HG02970 (cell line): ENCODE measurements around the gene CCR5AS.
"Not testable (repeated sequence)": the region's sequence is repeated elsewhere in the genome, so short reads cannot be mapped to it uniquely, and the experiment has no call there.

Experiments
- ATAC-seq: cut with Tn5 transposase; IDR thresholded peaks from one replicate; pipeline ENCODE4 v1.9.1; 2021; ENCODE audit warnings: mild to moderate bottlenecking, moderate library complexity, moderate number of reproducible peaks; ENCODE audit not compliant: unreplicated experiment, low FRiP score

Gene CCR5AS

GRCh38 chr3:46359733-46360493 lies 47.0 kb downstream of the CCR5AS start:
- ATAC-seq, result no peak

- ATAC-seq, result no peak
These were observed 48.4 kb downstream of the CCR5AS start for GRCh38 chr3:46358466-46358865.

- ATAC-seq, result no peak
These were observed 50.0 kb downstream of the CCR5AS start for GRCh38 chr3:46356909-46357308.

GRCh38 chr3:46356276-46356675 lies 50.6 kb downstream of the CCR5AS start:
- ATAC-seq, result no peak

- ATAC-seq, result no peak
These were observed 51.9 kb downstream of the CCR5AS start for GRCh38 chr3:46354984-46355383.

GRCh38 chr3:46354478-46354877 lies 52.4 kb downstream of the CCR5AS start:
- no peak for ATAC-seq

DNA sequence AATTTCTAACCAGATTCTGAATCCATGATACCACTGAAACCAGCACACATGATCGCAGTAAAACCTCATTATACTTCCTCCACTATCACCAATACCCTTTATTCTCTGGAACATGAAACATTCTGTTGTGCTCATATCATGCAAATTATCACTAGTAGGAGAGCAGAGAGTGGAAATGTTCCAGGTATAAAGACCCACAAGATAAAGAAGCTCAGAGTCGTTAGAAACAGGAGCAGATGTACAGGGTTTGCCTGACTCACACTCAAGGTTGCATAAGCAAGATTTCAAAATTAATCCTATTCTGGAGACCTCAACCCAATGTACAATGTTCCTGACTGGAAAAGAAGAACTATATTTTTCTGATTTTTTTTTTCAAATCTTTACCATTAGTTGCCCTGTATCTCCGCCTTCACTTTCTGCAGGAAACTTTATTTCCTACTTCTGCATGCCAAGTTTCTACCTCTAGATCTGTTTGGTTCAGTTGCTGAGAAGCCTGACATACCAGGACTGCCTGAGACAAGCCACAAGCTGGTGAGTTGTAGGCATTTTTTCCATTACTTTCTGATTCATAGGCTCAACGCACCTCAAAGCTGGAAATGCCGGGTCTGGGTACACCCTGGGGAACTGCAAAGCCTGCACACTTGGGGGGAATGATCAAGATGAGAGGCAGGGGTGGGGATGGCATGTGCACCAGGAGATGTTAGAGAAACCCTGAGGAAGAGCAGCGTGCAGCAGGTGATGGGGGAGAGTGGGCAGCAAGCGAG lies 53.0 kb downstream of the CCR5AS start, which contains the start of gene CCR2:
Gene CCR2 (plus strand): TSS at position 465 of the 764 bp plus-strand sequence. CDS start 3,417 bp downstream, outside the sequence.
- no peak for ATAC-seq

DNA sequence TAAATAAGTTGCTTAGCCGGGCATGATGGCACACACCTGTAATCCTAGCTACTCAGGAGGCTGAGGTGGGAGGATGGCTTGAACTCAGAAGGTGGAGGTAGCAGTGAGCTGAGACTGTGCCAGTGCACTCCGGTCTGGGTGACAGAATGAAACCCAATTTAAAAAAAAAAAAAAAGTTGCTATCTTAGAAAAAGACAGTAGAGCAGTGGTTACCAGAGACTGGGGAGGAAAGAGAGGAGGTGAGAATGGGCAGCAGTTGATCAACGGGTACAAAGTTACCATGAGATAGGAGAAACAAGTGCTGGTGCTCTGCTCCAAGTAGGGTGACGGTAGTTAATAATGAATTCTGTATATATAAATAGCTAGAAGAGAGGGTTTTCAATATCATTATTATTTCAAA lies 53.8 kb downstream of the CCR5AS start:
- no peak for ATAC-seq

DNA sequence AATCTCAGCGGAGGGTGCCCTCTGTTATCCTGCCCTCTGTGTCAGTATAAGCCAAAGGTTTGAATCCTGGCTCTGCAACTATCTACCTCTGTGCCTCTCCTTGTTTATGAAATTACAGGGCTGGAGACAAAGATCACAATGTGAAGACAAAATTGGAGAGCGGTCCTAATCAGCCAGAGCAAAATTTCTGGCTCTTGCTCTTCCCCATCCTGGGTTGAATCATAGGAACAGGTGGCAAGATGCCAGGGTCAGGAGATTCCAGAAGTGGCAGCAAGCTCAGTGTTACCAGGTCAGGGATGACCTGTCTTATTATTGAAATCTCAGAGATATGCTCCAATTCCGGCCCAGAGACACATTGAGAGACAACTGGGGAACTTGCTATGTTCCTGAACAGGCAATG lies 55.2 kb downstream of the CCR5AS start:
- no peak for ATAC-seq

DNA sequence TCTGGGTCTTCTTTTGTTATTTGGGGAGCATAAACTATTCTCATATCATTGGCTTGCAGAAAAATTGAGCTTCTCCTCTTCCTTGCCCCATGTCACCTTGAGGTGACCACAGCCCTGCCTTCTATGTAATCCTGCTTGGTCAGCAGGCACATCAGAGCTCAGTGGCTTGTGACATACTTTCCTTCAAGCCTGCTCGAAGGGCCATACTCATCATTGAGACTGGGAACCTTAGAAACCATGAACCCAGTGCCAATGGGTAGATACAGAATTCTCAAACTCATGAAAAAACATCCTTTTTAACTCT lies 56.7 kb downstream of the CCR5AS start:
- ATAC-seq, result no peak

DNA sequence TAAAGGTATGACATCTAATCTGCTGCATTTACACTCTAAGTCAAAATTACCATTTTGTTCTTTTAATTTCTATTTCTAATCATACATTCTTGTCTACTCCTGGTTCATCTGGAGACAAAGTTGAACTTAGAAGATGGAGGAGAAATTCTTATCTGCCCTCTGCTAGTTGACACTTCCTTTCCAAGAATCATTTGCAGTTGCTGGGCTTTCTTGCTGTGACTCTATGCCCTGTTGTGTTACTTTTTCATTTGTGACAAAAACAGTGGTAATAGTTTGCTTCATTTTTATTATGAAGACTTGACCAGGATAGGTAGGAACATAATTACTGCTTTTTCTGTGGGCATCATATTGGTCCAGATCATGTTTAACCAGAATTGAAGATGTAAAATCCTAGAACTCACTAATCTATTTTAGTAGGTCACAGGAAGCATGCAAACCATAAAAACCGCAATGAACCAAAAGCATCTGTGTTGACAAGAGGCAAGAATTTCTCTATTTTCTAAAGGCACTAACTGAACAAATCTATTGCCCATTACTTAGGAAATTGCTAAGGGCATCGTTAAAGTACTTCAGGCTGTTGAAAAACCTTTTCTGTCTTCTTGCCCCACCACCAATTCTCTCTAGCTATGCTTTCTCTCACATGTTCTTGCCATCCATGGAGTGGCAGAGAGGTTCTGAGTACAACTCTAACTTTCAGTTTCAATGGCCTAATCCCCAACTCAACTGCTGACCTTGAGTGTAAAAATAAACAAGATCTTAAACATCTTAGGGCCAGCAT lies 57.2 kb downstream of the CCR5AS start:
- ATAC-seq, result no peak

- no peak for ATAC-seq
These were observed 57.9 kb downstream of the CCR5AS start for GRCh38 chr3:46348823-46349482.

GRCh38 chr3:46344476-46344875 lies 62.4 kb downstream of the CCR5AS start:
- ATAC-seq, result no peak

GRCh38 chr3:46338840-46339239 lies 68.0 kb downstream of the CCR5AS start:
- ATAC-seq, result no peak

DNA sequence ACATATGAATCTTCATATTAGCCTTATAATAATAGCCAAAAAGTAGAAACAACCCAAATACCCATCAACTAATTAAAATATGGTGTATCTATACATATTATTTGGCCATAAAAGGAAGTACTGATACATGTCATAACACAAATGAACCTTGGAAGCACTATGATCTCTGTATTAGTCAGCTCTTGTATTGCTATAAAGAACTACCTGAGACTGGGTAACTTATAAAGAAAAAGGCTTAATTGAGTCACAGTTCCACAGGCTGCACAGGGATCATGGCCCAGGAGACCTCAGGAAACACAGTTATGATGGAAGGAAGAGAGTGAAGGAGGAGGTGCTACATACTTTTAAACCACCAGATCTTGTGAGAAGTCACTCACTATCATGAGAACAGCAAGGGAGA lies 69.0 kb downstream of the CCR5AS start:
- no peak for ATAC-seq

DNA sequence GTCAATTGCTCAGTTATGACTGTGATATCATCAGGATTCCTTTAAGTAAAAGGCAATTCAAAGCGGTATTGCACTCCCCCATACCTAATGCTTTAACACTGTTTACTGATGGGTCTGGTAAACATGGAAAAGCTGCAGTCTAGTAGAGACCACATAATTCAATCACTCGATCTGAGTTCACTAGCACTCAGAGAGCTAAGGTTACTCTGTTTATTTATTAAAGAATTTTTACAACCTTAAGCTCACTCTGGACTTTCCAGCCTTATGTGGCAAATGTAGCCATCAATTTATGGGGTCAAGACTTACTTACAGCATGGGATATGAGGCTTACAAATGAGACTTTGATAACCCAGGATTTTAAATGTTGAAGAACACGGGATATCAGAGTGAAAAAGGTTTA lies 71.3 kb downstream of the CCR5AS start:
- no peak for ATAC-seq

DNA sequence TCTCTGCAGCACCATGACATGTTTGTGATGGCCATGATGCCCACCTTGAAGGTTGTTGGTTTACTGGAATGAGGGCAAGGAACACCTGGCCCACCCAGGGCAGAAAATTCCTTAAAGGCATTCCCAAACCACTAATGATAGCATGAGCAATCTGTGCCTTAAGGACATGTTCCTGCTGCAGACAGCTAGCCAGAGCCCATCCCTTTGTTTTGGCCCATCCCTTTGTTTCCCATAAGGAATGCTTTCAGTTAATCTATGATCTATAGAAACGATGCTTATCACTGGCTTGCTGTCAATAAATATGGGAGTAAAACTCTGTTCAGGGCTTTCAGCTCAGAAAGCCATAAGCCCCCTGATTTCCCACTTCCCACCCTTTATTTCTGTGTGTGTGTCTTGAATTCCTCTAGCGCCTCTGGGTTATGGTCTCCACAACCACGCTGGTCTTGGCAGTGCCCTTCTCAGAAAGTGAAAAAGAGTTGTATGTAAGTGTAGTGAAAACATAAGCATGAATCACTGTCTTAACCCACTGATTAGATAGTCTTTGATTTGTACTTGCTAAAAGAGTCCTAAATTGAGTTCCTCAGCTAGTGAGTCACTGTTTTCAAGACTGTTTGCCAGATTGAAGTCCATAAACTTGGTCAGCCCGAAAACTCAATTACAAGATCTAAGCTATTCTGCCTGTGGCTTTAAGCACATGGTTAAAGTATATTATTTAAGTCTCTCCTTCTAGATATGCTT lies 72.0 kb downstream of the CCR5AS start:
- ATAC-seq, result no peak

DNA sequence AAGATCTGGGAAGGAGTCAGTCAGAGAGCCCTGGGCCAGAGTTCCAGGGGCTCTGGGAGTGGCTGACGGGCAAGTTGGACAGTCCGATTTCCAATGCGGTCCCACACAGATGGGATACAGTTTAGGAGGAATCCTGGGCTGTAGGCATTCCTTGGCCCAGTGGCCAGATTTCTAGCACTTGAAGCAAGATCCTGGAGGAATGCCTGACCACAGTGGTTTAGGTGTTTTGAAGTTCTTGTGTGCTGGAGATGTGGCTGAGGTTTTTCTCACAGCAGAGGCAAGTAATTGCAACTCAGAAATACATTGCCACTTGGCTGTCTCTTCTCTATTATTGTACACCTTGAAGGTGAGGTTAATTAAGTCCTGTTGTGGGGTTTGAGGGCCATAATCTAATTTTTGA lies 76.2 kb downstream of the CCR5AS start:
- not testable (repeated sequence) for ATAC-seq

GRCh38 chr3:46325645-46326300 lies 81.1 kb downstream of the CCR5AS start:
- no peak for ATAC-seq

- ATAC-seq, result no peak
These were observed 82.8 kb downstream of the CCR5AS start for GRCh38 chr3:46324036-46324435.
